T-helper 2 cell treated with Interferon-gamma antibody and Interleukin-4, amounts not matched to agents 100 ng/mL and 5 ng/mL, for 36 hours (primary cell): Measurements from ENCODE around the gene NCKAP5. TPM values are rescaled to one million over a fixed set of nuclear protein-coding genes. Genes with fewer than 3 reads are reported as not detected.
"Not testable (repeated sequence)": the region's sequence is repeated elsewhere in the genome, so short reads cannot be mapped to it uniquely, and the experiment has no call there.

Experiments used
- intact Hi-C: fragments of 100-400 bp; cut with micrococcal nuclease; formaldehyde crosslinking; loops from one replicate; pipeline ENCODE4 v1.15.1; 2023
- total RNA-seq: library from RNA; stranded (reverse); gene quantifications from 2 replicates; pipeline ENCODE4 v1.2.3, GENCODE V29; 2022

NCKAP5 gene
- total RNA-seq, 1 donor from 2014 or later: not detected

- intact Hi-C loops: no loop called here
Measured at GRCh38 chr2:133223226-133223625, 345.0 kb downstream of the NCKAP5 start.

GRCh38 chr2:133221398-133221797 is 346.9 kb downstream of the NCKAP5 start:
- intact Hi-C loops: no loop called here

GRCh38 chr2:133218204-133218603 is 350.1 kb downstream of the NCKAP5 start:
- intact Hi-C loops: no loop called here

GRCh38 chr2:133215477-133215876 is 352.8 kb downstream of the NCKAP5 start:
- intact Hi-C loops: no loop called here

- intact Hi-C loops: no loop called here
Measured at GRCh38 chr2:133213651-133214050, 354.6 kb downstream of the NCKAP5 start.

- intact Hi-C loops: no loop called here
Measured at GRCh38 chr2:133209325-133209724, 358.9 kb downstream of the NCKAP5 start.

GRCh38 chr2:133206666-133207065 is 361.6 kb downstream of the NCKAP5 start:
- intact Hi-C loops: not testable (repeated sequence)

- intact Hi-C loops: no loop called here
Measured at GRCh38 chr2:133204421-133204820, 363.8 kb downstream of the NCKAP5 start.

GRCh38 chr2:133200684-133201421 is 367.4 kb downstream of the NCKAP5 start:
- intact Hi-C loops: no loop called here

GRCh38 chr2:133198678-133199077 is 369.6 kb downstream of the NCKAP5 start:
- intact Hi-C loops: no loop called here

GRCh38 chr2:133197156-133197555 is 371.1 kb downstream of the NCKAP5 start:
- intact Hi-C loops: no loop called here

GRCh38 chr2:133194777-133195335 is 373.4 kb downstream of the NCKAP5 start:
- intact Hi-C loops: no loop called here

GRCh38 chr2:133194362-133194655 is 374.0 kb downstream of the NCKAP5 start:
- intact Hi-C loops: no loop called here

- intact Hi-C loops: no loop called here
Measured at GRCh38 chr2:133193544-133194361, 374.5 kb downstream of the NCKAP5 start.

GRCh38 chr2:133192028-133192427 is 376.2 kb downstream of the NCKAP5 start:
- intact Hi-C loops: no loop called here

- intact Hi-C loops: no loop called here
Measured at GRCh38 chr2:133177196-133177595, 391.1 kb downstream of the NCKAP5 start.

GRCh38 chr2:133175926-133176325 is 392.3 kb downstream of the NCKAP5 start:
- intact Hi-C loops: no loop called here

- intact Hi-C loops: no loop called here
Measured at GRCh38 chr2:133173224-133173623, 395.0 kb downstream of the NCKAP5 start.

GRCh38 chr2:133171393-133172004 is 396.8 kb downstream of the NCKAP5 start:
- intact Hi-C loops: loop anchor here (2.0 kb wide), 1 partner anchor 903 kb away; no protein-coding TSS in a partner anchor

- intact Hi-C loops: no loop called here
Measured at GRCh38 chr2:133169274-133169912, 398.9 kb downstream of the NCKAP5 start.

GRCh38 chr2:133167990-133168389 is 400.3 kb downstream of the NCKAP5 start:
- intact Hi-C loops: no loop called here
